Right lobe of liver (tissue), 6 donors: Measurements from ENCODE around the gene FLT1. TPM values are rescaled to one million over a fixed set of nuclear protein-coding genes. Genes with fewer than 3 reads are reported as not detected.

ENCODE experiments used
- ATAC-seq, 4 donors: fragments of 200-7000 bp; cut with Tn5 transposase; one replicate each; pipeline ENCODE4 v1.9.1; 2020; ENCODE audit warnings: mild to moderate bottlenecking in 4 of 4, moderate library complexity in 4 of 4
- DNase-seq, 3 donors: peaks; one replicate each; pipeline ENCODE4 v3.0.0-alpha.2; 2020
- H3K27ac ChIP-seq, 3 donors: fragments of 200-600 bp; one replicate each; pipeline ENCODE4 v1.8.0; 2022
- H3K27me3 ChIP-seq, 2 donors: fragments of 200-600 bp; one replicate each; pipeline ENCODE4 v1.8.0; 2022
- H3K36me3 ChIP-seq, 4 donors: fragments of 200-600 bp; sonication (generic) in 1 of 4; one replicate each; pipeline versions ENCODE4 v1.5.1 to v1.8.0; 2017 to 2022; ENCODE audit warnings: control low read depth in 1 of 4
- H3K4me1 ChIP-seq, 4 donors: fragments of 200-600 bp; sonication (generic) in 1 of 4; one replicate each; pipeline versions ENCODE4 v1.5.1 to v1.8.0; 2017 to 2022; ENCODE audit warnings: control low read depth in 1 of 4
- H3K4me3 ChIP-seq, 3 donors: fragments of 200-600 bp; one replicate each; pipeline ENCODE4 v1.8.0; 2022
- H3K9me3 ChIP-seq, 4 donors: fragments of 200-600 bp; sonication (generic) in 1 of 4; one replicate each; pipeline versions ENCODE4 v1.5.1 to v1.8.0; 2017 to 2022; ENCODE audit warnings: control low read depth in 1 of 4
- CTCF ChIP-seq, 4 donors: fragments of 200-600 bp in 3 of 4; fragments of 450-650 bp in 1 of 4; IDR thresholded peaks; one replicate each; pipeline versions ENCODE4 v1.5.1 to v1.8.0; 2016 to 2022; ENCODE audit warnings: antibody characterized with exemption in 4 of 4, mild to moderate bottlenecking in 2 of 4
- POLR2A ChIP-seq: fragments of 450-650 bp; IDR thresholded peaks from one replicate; pipeline ENCODE4 v1.6.1; 2017; ENCODE audit warnings: antibody characterized with exemption, mild to moderate bottlenecking
- WGBS: methylation state at CpG from one replicate; pipeline ENCODE4 v1.1.6; 2018; ENCODE audit warnings: low coverage, low lambda C conversion rate; ENCODE audit not compliant: insufficient coverage; ENCODE audit errors: missing lambda C conversion rate; 5-methylcytosine and 5-hydroxymethylcytosine counted together
- intact Hi-C, 2 donors: fragments of 100-400 bp; cut with DNase I; formaldehyde crosslinking; loops; one replicate each; pipeline versions ENCODE4 v1.11.2 to v1.14.1; 2022
- total RNA-seq, 6 experiments: library from RNA; depleted of rRNA in 2 of 6; stranded (reverse); fragments of >200 nt in 2 of 6; fragmentation: NEBNext Ultra II Directional in 3 of 6; extraction: Animal tissue kit (Norgen Biotek cat#: 25700) in 3 of 6; gene quantifications; one replicate each; pipeline versions ENCODE4 v1.1.0 to v1.2.4, GENCODE V29; 2016 to 2023
- donor health status: DM: no; HTN: yes; CAD: no.
- donor health status: DM: no; HTN: no; CAD: no.
- donor health status: DM: no; HTN: no; CAD: no.
- donor health status: DM: no; HTN: yes; CAD: no.
- donor health status: DM: no; HTN: yes; CAD: no.

FLT1 gene
- total RNA-seq, 6 experiments from 2014 or later, result 10.6 to 66.4 (median 20.5) TPM

- Histone ChIP-seq H3K9me3 (no peaks in the 10 kb centered on the region), H3K27ac (no peak overlapping the region), H3K4me1 (peaks cover 0 to 4% (median 0%) of the 10 kb centered on the region in 4 donors), H3K27me3 (peaks cover 0 to 4% of the 10 kb centered on the region in 2 donors), H3K4me3 (no peak overlapping the region), H3K36me3 (no peaks in the 10 kb centered on the region)
- no peak for TF ChIP-seq CTCF (IDR thresholded peaks at IDR 0.05)
- TF ChIP-seq POLR2A, result no peak
- intact Hi-C loops, result no loop called here
- DNase-seq (no peak), ATAC-seq (no peak)
- WGBS, result 44% methylated on average over 3 of the region's 3 CpGs
Observed at GRCh38 chr13:28528388-28528787, 33.5 kb upstream of the FLT1 start.

- no peaks in the 10 kb centered on the region for H3K36me3 ChIP-seq
- H3K27ac ChIP-seq, result no peak overlapping the region
- TF ChIP-seq CTCF (IDR thresholded peaks at IDR 0.05), result no peak
- TF ChIP-seq POLR2A, result no peak
- DNase-seq (peak in 1 of 3 donors; percentile 34), ATAC-seq (no peak)
- H3K4me1 ChIP-seq, result peaks cover 0 to 4% (median 0%) of the 10 kb centered on the region in 4 donors
- no peak overlapping the region for H3K4me3 ChIP-seq
- H3K9me3 ChIP-seq, result no peaks in the 10 kb centered on the region
- peaks cover 0 to 4% of the 10 kb centered on the region in 2 donors for H3K27me3 ChIP-seq
- intact Hi-C loops, result no loop called here
- whole genome bisulfite sequencing, result 23% methylated on average over 13 of the region's 13 CpGs
Observed at GRCh38 chr13:28527629-28528028, 32.7 kb upstream of the FLT1 start.

GRCh38 chr13:28526876-28527275 is 31.9 kb upstream of the FLT1 start:
- Histone ChIP-seq H3K36me3 (no peaks in the 10 kb centered on the region), H3K4me3 (no peak overlapping the region), H3K27ac (no peak overlapping the region), H3K9me3 (no peaks in the 10 kb centered on the region), H3K4me1 (peaks cover 0 to 4% (median 0%) of the 10 kb centered on the region in 4 donors), H3K27me3 (peaks cover 0 to 4% of the 10 kb centered on the region in 2 donors)
- TF ChIP-seq CTCF (IDR thresholded peaks at IDR 0.05), result no peak
- no peak for TF ChIP-seq POLR2A
- DNase-seq (no peak), ATAC-seq (no peak)
- intact Hi-C loops, result no loop called here
- 75% methylated on average over 10 of the region's 10 CpGs for WGBS

- Histone ChIP-seq H3K4me1 (no peaks in the 10 kb centered on the region), H3K4me3 (no peak overlapping the region), H3K27ac (no peak overlapping the region), H3K36me3 (no peaks in the 10 kb centered on the region), H3K9me3 (no peaks in the 10 kb centered on the region), H3K27me3 (no peaks in the 10 kb centered on the region)
- TF ChIP-seq POLR2A (no peak), CTCF (IDR thresholded peaks at IDR 0.05) (no peak)
- ATAC-seq, result no peak
- intact Hi-C loops, result no loop called here
- DNase-seq, result no peak
- WGBS, result 73% methylated on average over 8 of the region's 8 CpGs
Observed at GRCh38 chr13:28522871-28523270, 27.9 kb upstream of the FLT1 start.

- no peak overlapping the region for H3K27ac ChIP-seq
- no peaks in the 10 kb centered on the region for H3K9me3 ChIP-seq
- no peaks in the 10 kb centered on the region for H3K4me1 ChIP-seq
- DNase-seq, result no peak
- WGBS, result 64% methylated on average over 4 of the region's 4 CpGs
- ATAC-seq, result no peak
- TF ChIP-seq POLR2A (no peak), CTCF (IDR thresholded peaks at IDR 0.05) (no peak)
- no peaks in the 10 kb centered on the region for H3K27me3 ChIP-seq
- no peak overlapping the region for H3K4me3 ChIP-seq
- intact Hi-C loops, result no loop called here
- no peaks in the 10 kb centered on the region for H3K36me3 ChIP-seq
Observed at GRCh38 chr13:28513745-28514144, 18.8 kb upstream of the FLT1 start.
